GM19397 (cell line): ENCODE results near the gene ETV6.

Experiments used
- ATAC-seq: cut with Tn5 transposase; IDR thresholded peaks from one replicate; pipeline ENCODE4 v1.9.1; 2021; ENCODE audit warnings: mild to moderate bottlenecking, moderate library complexity; ENCODE audit not compliant: unreplicated experiment

The ETV6 gene

DNA sequence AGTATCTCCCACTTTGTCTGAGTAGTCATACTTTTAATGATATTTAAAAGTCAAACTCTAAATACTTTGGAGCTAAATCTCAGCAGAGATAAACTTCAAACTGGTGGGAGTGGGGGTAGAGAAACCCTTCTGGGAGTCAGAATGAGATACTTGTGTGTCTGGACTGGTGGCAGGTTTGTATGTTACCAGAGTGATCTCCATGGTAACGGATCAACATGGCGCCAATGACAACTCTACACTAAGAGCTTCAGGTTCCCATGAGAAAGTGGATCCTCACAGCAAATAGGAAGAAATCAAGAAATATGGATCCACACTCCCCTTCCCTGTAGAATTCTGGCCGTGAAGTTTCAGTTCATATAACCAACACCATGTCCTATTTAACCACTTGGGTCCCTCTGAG, 121.9 kb downstream of the ETV6 start:
- ATAC-seq: no peak

DNA sequence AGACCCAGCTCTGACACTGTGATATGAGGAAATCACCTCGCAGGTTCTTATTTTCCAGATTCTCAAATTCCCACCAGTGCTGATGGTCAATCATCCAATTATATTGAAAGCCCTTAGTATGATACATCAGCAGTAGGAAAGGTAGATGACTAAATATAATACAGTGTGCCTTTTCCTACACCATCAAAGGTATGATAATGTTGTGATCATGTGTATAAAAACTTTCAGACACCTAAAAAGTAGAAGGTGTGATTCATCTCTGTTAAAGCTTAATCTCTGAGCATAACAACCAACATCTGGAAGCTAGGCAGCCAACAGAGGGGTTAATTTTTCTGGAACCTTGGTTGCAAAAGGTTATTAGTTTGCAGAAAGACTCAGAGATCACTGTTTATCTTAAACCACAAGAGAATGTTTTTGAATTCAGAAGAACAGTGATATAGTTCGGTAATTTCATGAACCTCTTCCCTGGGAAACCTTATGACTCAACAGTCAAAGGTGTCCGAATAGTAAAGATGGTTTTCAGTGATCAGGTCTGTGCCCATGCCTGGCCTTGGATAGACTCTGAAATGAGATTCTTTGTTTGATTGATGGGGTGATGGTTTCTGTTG, 122.5 kb downstream of the ETV6 start:
- no peak for ATAC-seq

DNA sequence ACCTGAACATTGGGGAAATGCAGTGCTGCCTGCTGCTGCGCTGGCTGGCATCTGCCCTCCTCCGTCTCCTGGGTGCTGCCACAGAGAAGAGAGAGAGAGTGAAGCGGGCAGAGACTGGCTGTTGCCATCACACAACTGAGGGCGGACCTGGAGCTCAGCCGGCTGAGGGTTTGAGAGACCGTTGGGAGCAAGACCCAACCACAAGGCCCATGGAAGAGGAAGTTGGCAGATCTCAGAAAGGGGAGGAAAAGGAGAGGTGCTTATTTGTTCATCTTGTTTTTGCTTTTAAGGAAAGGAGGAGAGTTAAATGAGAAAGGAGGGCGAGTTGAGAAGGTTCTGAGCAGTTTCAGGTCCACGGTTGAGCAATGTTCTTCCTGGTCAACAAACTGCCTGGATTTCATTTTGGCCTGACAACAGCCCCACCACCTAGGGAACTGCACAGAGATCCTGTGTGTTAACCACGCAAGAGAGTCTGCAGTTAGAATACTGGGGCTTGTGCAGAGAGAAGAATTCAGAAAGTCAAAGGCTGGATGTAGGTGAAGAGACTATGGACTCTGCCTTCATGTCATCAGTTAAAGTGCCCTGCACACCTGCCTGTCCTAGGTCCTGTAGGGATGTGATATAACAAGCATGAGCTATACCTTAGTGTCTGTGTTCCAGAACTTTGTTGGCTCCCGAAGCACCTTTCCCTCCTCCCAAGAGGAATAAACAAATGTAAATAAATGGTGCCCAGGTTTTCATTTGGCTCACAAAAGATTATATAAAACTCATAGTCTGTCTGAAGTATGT, 124.6 kb downstream of the ETV6 start:
- ATAC-seq: no peak

DNA sequence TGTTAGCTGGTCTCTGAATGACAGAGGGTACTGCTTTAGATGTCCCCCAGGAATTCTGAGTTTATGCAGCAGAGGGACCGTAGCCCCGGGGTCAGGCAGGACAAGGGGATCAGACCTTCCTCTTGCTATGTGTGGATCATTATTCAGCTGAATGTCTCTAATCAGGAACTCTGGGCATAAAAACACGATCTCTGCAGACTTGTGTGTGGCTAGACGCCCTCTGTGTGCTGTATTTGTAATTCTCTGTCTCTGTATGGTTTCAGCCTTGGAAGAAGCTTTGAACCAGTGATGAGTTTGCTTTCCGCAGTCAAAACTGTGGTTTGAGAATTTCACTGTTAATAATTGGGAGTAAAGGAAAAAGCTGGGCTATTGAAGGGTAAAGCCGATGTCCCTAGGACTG, 125.3 kb downstream of the ETV6 start:
- no peak for ATAC-seq

DNA sequence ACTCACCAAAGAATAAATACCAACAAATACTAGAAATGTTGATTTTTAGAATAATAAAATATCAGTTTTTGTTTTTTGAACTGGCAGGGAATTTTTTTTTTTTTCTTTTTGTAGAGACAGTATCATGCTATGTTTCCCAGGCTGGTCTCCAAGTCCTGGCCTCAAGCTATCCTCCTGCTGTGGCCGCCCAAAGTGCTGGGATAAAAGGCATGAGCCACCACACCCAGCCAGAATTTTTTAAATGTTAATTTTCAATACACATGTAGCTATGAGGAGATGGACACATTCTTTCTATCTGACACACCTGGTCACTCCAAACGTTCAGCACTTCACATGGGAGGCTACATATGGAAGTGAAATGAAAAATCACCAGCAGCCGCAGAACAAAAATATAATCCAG, 126.8 kb downstream of the ETV6 start:
- no peak for ATAC-seq

DNA sequence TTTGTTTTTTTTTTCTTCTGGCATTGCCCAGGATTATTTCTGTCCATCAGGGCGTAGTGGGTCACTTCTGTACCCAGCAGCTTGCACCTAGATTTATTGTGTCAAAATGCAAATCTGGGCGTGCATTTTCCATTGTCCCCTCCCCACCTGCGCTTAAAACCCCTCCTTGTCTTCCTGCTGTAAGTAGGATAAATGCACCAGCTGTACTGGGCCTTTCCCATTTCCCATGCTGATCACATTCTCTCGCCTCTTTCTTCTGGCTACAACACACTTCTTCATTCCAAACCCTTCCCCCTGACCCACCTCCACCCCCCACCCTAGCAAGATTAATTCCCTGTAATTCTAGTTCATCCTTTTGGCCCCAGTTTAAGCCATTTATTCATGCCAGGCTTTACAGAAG, 128.0 kb downstream of the ETV6 start:
- no peak for ATAC-seq

DNA sequence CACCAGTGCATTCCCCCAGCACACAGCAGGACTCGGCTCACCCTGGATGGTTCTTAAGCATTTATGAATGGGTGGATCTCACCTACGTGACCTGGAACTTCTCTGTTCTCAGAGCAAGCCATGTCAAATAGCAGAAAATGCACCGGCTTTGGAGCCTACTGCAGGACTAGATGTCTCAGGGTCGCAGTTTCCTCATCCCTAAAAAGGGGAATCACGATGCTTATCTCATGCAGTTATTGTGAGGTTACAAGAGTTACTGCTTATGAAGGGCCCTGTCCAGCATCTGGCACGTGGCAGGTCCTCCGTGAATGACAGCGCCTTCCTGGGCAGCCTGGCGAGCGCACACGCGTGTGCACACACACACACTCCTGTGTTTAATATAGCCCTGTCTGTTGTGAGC, 128.5 kb downstream of the ETV6 start:
- ATAC-seq: no peak

DNA sequence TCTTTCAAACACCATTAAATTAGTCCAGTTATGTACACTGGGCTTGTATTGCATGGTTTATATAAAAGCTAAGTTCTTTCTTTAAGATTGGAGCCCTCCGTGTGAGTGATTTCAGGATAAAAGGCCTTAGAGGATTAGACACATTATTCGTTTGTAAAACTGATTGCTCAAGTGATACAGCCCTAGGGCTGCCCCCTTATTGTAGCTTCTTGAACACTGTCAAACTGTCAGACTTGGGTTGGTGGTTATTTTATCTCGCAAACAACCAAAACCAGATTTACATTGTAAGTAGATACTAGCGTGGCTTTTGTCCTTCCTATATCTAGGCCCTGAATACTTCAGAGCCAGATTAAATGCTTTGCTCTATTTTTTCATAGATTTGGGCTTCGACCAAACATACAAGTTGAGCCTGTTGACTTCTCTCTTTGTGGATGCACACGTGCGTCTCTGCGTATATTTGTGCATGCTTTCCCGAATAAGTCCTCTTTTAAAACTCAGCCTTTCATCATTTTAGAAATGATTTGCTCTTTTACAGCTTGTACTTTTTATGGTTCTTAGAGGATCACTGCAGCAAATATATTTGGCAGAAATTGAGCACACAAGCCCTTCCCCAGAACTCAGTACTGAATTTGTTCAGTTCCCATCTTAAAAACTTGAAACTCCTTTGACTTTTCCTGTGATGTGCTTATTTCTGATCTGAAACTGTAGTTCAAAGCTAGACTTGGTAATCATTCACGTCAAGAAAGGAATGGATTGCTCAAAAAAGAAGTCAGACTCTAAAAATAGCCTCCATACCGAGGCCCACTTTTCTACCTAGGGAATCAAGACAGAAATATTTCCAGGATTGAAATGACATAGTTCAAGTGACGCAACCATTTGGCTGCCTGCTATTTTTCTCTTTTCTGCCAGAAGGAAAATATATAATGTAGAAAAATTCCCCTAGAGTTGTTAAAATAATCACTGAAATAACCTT, 129.5 kb downstream of the ETV6 start:
- ATAC-seq: no peak

DNA sequence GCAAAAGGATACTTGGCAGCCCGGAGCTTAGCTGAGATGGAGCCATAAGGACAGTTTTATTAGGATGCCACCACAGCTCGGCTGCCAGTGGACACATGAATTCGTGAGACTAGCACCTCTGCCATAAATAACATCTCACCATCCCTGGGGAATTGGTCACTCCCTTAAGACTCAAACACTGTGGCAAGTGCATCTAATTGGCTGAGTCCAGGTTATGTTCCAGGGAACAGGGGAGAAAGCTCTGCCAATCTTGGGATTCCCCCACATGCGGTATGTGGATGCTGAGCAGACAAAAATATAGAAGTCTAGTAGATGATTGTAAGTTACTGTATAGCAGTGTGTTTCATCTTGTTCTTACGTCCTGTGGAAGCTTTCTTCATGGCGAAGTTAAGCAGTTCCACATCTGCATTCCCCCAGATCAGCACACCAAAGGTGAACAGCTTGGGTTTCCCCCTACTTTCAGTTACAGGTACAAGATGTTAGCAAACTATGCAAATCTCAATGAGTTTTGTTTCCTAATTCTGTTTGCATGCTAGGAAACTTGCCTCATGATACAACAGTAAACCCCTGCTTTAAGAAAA, 131.1 kb downstream of the ETV6 start:
- ATAC-seq: peak; percentile 70

DNA sequence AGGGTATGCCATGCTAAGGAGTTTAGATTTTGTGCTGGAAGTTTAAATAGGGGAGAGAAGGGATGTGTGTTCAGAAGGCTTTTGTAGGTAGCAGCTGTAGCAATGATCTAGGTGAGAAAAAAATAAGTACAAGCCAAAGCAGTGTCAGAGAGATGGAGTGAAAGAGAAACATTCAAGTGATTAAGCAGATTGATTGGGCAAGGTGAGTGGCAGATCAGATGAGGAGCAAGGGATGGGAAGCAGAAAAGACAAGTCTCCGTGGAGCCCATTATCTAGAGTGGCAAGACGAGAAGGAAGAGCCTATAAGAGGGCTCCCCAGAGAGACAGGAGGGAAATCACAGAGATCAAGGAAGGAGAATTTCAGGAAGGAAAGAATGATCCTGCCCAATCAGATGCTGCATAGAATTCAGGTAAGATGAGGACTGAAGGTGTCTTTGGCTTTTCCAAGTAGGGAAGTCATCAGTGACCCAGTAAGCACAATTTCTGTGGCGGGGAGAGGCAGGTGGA, 133.5 kb downstream of the ETV6 start:
- no peak for ATAC-seq

DNA sequence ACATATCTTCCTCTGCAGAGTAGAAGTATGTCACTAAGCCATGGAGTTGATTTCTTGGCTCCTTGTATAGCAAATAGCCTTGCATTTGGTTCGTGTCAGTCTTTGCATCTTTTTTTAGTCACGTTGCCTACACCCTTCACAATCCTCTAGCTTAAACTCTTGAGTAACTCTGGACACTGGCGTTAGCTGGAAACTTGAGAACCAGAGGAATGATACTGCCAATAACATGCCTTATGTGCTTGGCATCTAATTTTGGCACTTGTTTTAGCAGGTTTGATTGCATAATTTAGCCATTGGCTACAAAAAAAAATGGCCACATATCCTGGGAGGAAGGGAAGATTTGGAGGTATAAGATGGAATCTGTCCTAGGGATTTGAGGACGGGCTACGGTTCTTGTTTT, 136.2 kb downstream of the ETV6 start:
- no peak for ATAC-seq

DNA sequence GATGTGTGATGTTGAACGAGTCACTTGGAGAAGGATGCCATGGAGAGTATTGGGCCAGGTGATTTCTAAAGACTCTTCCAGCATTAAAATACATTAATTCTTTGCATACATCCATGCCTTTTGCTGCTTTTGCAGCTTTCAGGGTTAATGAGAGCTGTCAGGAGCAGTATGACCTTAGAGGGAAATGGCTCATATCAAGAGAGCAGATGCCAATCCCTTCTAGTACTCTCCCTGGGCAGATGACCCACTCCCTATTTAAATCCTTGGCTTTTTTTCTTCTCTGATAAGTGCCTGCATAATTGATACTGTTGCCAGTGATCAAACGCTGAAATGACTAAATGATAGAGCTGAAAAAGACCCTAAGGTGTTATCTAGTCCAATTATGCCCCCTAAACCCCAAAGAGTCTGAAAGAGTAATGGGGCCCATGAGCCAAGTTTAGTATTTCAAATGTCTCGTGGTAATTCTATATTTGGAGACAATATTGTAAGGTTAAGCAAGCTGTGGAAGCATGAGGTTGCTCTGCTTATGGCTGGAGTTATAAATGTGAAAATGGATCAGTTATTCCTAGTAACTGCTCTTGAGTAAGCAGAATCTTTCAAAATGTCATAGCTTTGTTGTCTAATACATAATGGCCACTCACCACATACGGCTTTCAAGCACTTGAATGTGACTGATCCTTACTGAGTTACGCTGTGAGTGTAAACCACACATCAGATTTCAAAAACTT, 137.3 kb downstream of the ETV6 start:
- ATAC-seq: no peak

DNA sequence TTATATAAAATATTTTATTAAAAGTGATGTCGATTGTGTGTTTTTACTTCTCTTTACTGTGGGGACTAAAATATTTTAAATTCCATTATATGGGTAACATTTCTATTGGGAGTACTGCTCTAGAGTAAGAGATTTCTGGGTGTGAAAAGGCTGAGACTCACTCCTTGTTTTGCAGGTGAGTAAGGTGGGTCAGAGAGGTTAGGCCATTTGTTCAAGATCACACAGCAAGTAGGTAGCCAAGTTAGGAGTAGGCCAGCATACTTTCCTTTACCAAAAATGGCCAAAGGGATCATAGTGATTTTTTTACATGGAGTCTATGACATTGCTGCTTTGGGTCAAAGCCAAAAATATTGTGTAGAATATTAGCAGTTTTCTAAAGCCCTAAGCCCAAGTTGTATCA, 138.0 kb downstream of the ETV6 start:
- no peak for ATAC-seq

DNA sequence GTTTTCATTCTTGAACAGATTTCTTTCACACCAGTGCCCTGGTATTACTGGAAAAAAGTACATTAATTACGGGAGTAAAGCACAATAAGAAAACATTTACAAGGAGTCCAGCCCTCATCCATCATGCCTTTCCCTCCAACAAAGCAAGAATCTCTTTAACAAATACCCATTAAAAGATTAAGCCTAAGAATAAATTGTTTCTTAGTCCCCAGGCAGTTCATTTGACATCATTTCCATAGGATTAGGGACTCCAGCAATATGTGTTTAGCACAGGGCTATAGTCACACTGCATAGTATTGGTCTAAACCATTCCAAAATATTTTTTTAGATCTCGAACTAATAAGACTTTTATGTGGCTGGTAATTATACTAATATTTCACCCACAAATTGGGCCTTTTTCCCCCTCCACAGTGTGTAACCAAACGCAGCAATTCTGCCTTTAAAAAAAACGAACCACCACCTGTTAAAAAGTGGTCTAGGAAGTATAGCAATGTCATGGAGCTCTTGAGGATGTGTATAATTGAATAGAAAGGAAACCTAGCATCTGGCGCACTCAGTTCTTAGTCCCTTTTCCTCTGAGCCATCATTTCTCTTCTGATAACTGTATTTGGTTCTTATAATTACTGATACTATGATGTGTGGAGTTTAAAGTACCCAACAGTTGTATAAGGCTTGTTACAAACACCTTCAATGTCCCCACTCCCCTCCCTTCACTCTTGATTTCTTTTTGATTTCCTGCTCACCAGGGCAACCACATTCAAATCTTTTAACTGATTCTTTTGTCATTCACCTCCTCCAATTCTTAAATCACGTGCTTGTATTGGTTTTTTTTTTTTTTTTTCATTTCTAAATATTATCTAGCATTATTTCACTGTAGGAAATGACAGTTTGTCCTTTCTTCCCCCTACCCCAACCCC, 138.7 kb downstream of the ETV6 start:
- no peak for ATAC-seq

DNA sequence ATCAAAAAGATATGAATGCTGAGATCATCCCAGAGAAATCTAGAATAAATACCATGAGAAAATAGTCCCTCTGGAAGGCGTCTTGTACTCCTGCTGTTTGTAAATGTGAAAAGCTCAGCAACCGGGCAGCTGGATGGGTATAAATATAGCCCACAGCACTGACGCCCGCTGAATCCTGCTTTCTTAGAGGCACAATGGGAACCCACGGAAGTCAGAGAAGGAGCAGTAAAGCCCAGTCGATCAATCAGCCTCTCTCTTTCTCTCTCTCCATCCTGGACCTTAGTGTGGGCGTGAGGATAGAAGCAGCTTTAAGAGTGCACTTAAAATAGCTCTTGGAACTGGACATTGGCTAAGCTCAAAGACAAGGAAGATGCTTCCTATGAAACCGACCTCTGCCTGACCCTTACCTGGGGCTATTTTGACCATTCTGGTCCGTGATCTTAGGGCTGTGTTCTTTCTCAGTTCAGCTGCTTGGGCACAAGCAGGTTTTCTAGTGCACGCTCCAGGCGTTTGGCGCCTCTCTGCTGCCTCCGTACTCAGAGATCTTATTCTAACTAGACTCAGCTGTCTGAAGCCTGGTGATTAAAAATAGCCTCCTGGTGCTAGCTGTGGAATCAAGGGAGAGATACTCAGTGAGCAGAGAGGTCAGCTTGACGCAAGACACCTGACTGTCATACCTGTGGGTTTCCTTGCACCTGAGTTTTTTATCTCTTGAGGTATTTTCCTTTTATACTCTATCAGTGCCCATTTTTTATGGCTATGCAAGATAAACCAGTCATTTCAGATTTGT, 144.6 kb downstream of the ETV6 start:
- no peak for ATAC-seq

DNA sequence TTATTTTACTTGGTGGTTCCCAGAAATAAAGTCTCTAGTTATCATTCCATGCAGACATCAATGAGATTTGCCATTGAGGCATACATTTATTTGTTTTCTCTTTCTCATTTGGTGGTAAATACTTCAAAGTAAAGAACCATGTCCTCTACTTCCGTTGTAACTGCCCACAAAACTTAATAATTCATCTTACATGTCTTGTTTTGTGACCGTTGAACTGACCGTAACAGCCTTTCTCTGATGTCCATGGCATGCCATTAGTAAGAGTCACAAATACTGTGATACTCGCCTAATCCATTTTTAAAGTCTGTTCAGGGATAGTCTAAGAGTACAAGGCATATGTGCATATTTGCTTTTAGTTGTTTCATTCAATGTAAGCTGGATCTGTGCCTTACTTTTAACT, 145.3 kb downstream of the ETV6 start:
- ATAC-seq: no peak

DNA sequence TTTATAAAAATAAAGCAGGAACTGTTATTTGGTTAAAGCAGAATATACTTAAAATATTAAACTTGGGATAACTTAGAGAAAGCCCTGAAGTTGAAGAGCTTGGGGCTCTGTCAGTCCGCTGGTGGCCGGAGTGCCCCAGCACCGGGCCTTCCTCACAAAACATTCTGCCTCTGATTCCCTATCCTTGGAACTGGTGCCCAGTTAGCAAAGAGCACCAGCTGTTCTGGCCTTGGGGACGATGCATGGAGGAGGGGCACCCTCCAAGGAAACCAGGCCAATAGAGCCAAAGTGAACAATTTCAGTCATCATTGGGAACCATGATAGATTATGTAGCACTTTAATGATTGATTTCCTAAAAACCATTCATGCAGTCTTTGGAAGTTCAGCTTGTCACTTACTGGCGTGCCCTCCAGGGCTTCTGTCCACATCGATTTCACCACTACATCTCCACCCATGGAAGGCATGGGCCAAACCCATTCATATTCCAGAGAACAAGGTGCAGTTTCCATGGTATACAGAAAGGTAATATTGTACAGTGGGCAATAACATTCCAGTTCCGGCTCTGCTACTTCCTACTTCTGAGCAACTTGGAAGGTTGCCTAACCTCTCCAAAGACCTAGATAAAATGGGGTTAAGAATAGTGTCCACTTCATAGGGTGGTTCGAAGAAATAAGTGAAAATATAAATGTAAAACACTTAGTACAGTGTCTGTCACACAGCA, 145.9 kb downstream of the ETV6 start:
- ATAC-seq: no peak

DNA sequence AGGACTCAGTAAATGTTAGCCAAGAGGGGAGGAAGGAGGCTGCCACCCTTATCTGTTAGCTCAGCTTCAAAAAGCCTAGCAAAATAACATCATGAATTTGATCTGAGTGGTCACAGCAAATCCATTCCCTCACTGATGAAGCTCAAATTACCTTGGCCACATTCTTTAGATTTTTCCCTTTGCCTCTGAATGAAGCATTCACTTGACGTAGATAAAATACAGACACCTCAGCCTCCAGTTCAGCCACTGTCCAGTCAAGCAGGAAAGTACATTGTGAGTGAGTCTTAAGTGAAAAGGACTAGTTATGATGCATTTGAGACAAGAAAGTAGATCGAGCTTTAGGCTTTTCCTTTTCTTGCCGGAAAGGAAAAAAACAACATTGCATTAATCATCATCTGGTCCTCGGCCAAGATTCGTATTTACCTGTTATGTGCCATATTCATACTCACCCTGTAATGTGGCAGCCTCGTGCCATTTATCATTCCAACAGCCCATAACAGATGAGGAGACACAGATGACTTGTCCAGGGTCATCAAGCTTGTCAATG, 146.5 kb downstream of the ETV6 start:
- no peak for ATAC-seq
